Adipocyte (in vitro differentiated cells): ENCODE measurements around the gene NINJ1.
A peak's percentile ranks its signal among the peaks of the same experiment; 100 is the strongest.
"Not testable (repeated sequence)": the region's sequence is repeated elsewhere in the genome, so short reads cannot be mapped to it uniquely, and the experiment has no call there.

Experiments used
- DNase-seq: peaks from one replicate; pipeline ENCODE4 v3.0.0-alpha.2; 2015; ENCODE audit warnings: low read depth
- H3K27me3 ChIP-seq: replicated peaks from 2 replicates; pipeline ENCODE4 v1.7.0; 2013; ENCODE audit warnings: mild to moderate bottlenecking, low read length, moderate library complexity; ENCODE audit not compliant: control insufficient read depth, insufficient read depth
- H3K36me3 ChIP-seq: 2 replicates; pipeline ENCODE4 v1.7.0; 2013; ENCODE audit warnings: low read length, mild to moderate bottlenecking, moderate library complexity; ENCODE audit not compliant: control insufficient read depth, insufficient read depth, severe bottlenecking
- H3K4me1 ChIP-seq: 2 replicates; pipeline ENCODE4 v1.7.0; 2013; ENCODE audit warnings: mild to moderate bottlenecking, low read length, moderate library complexity; ENCODE audit not compliant: control insufficient read depth, insufficient read depth
- H3K4me3 ChIP-seq: 2 replicates; pipeline ENCODE4 v1.7.0; 2013; ENCODE audit warnings: mild to moderate bottlenecking, low read length, moderate library complexity
- H3K9ac ChIP-seq: 2 replicates; pipeline ENCODE4 v1.7.0; 2013; ENCODE audit warnings: mild to moderate bottlenecking, low read length, moderate library complexity
- H3K9me3 ChIP-seq: 2 replicates; pipeline ENCODE4 v1.7.0; 2013; ENCODE audit warnings: mild to moderate bottlenecking, low read length, moderate library complexity; ENCODE audit not compliant: control insufficient read depth

Gene NINJ1

GRCh38 chr9:93121316-93122241 lies 12.5 kb downstream of the NINJ1 start:
- H3K27me3 ChIP-seq, result no peaks in the 10 kb centered on the region
- H3K4me3 ChIP-seq, result no peak overlapping the region
- H3K4me1 ChIP-seq, result peaks cover 14% of the 10 kb centered on the region
- DNase-seq, result no peak
- peaks cover 6% of the 10 kb centered on the region for H3K36me3 ChIP-seq
- no peaks in the 10 kb centered on the region for H3K9me3 ChIP-seq
- H3K9ac ChIP-seq, result no peak overlapping the region

DNA sequence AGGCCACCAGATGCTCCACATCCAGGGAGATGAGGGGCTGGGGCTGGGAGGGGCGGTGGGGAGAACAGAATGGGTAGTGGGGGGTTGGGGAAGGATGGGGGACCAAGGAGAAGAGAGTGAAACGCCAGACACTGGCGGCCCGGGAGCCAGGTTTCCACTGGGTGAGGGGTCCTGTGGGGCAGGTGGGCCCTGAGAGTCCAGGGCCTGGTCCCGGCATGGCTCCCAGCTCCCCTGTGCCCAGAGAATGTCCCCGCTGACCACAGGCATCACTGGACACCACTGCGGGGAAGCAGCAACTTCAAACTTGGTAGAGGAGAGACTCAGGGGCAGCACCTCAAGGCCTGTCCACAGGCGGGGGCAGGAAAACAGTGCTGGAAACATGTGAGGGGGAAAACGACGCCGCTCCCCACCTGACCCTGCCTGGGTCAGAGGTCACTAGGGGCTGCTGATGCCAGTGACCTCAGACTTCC lies 13.2 kb downstream of the NINJ1 start:
- H3K36me3 ChIP-seq, result peaks cover 6% of the 10 kb centered on the region
- no peaks in the 10 kb centered on the region for H3K9me3 ChIP-seq
- H3K9ac ChIP-seq, result no peak overlapping the region
- H3K27me3 ChIP-seq, result no peaks in the 10 kb centered on the region
- DNase-seq, result no peak
- no peak overlapping the region for H3K4me3 ChIP-seq
- H3K4me1 ChIP-seq, result peaks cover 20% of the 10 kb centered on the region

- H3K9ac ChIP-seq, result no peak overlapping the region
- no peak overlapping the region for H3K4me3 ChIP-seq
- peaks cover 20% of the 10 kb centered on the region for H3K4me1 ChIP-seq
- peak; percentile 24 for DNase-seq
- H3K36me3 ChIP-seq, result peaks cover 6% of the 10 kb centered on the region
- H3K9me3 ChIP-seq, result no peaks in the 10 kb centered on the region
- no peaks in the 10 kb centered on the region for H3K27me3 ChIP-seq
Observed at GRCh38 chr9:93119953-93120845, 13.9 kb downstream of the NINJ1 start.

DNA sequence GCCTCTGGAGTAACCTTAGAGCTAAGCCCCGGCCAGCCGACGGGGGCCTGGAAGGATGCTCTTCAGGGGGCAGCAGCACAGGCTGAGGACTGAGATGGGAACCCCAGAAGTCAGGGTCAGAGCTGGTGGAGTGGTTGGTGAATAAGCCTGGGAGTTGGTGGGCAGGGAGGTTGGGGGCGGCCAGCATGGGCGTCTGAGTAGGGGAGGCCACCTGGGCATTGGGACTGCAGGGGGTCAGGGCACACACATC lies 14.4 kb downstream of the NINJ1 start:
- peaks cover 6% of the 10 kb centered on the region for H3K36me3 ChIP-seq
- H3K9ac ChIP-seq, result no peak overlapping the region
- H3K27me3 ChIP-seq, result no peaks in the 10 kb centered on the region
- H3K9me3 ChIP-seq, result no peaks in the 10 kb centered on the region
- DNase-seq, result no peak
- no peak overlapping the region for H3K4me3 ChIP-seq
- peaks cover 20% of the 10 kb centered on the region for H3K4me1 ChIP-seq

DNA sequence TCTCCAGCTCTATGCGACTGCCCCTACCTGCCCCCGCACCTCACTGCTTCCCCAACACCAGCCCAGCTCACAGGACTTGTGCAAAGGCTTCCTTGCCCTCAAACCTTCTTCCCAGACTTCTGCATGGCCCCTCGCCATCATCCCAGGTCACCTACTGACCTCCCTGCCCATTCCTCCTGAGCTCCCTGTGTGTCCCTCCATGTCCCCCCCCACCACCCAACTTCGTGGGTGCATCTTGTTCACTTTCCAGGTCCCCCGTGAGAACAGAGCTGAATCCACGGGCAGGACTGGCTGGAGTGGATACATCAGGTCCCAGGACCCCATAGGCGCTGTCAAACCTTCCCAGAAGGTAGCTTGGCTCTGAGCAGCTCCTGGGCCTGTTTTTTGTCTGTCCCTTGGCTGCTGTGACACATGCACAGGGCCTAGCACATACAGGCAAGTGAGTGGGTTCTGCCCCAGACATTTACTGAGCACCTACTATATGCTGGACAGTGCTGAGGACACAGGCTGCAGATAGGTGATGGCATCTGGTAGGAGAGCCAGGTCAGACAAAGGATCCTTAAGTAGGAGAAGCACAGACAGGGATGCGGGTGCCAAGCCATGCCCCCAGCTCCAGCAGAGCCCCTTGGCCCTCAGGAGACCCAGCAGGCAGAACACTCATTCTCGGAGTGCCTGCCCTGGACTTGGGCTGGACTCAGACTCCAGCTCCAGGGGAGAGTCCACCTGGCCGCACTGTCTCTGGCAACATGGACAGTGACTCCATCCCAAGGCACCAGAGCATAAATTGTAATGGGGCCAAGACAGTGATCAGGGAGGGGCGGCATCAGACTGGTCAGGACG lies 15.0 kb downstream of the NINJ1 start:
- Histone ChIP-seq H3K27me3 (no peaks in the 10 kb centered on the region), H3K9me3 (no peaks in the 10 kb centered on the region), H3K4me1 (peaks cover 20% of the 10 kb centered on the region), H3K4me3 (no peak overlapping the region), H3K36me3 (peaks cover 6% of the 10 kb centered on the region), H3K9ac (no peak overlapping the region)
- DNase-seq, result no peak

DNA sequence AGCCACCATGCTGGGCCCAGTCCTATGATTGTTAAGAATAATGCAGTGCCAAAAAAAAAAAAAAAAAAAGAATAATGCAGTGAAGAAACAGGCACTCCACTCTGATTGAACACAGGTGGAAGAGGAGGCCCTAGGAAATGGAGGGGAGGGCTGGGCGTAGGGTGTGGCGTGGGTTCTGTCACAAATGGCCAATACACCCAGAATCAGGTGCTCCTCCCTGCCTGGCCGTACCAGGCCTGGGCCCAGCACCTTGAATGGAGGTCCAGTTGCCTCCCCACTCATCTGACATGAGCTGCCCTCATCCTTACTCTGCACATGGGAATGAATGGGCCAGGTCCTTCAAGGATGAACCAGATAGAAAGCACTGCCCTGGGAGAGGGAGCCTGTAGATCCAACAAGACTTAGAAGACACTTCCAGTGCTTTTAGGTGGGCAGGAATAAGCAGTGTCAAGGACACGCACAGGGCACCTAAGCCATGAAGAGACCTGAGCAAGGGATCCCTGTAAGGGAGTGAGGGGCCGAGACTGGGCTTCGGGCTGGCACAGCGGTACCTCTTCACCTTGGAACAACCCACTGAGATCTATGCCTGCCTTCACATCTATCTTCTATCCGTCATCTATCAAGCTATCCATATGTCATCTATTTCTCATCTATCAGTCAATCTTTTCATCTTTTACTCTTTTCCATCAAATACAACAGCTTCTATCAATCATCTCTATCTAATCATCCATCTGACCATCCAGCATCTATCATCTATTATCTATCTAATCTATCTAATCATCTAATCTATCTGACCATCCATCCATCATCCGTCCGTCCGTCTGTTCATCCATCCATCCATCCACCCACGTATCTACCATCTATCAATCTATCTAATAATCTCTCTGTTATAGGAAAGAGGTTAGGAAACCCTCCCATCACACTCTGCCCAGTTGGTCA lies 15.9 kb downstream of the NINJ1 start:
- Histone ChIP-seq H3K9ac (no peak overlapping the region), H3K36me3 (peaks cover 15% of the 10 kb centered on the region), H3K9me3 (no peaks in the 10 kb centered on the region), H3K4me1 (peaks cover 20% of the 10 kb centered on the region), H3K4me3 (no peak overlapping the region), H3K27me3 (no peaks in the 10 kb centered on the region)
- DNase-seq, result no peak

GRCh38 chr9:93117521-93117920 lies 16.5 kb downstream of the NINJ1 start:
- Histone ChIP-seq H3K36me3 (peaks cover 18% of the 10 kb centered on the region), H3K4me1 (peaks cover 20% of the 10 kb centered on the region)
- not testable (repeated sequence) for DNase-seq, H3K27me3 ChIP-seq, H3K9me3 ChIP-seq, H3K9ac ChIP-seq, H3K4me3 ChIP-seq

DNA sequence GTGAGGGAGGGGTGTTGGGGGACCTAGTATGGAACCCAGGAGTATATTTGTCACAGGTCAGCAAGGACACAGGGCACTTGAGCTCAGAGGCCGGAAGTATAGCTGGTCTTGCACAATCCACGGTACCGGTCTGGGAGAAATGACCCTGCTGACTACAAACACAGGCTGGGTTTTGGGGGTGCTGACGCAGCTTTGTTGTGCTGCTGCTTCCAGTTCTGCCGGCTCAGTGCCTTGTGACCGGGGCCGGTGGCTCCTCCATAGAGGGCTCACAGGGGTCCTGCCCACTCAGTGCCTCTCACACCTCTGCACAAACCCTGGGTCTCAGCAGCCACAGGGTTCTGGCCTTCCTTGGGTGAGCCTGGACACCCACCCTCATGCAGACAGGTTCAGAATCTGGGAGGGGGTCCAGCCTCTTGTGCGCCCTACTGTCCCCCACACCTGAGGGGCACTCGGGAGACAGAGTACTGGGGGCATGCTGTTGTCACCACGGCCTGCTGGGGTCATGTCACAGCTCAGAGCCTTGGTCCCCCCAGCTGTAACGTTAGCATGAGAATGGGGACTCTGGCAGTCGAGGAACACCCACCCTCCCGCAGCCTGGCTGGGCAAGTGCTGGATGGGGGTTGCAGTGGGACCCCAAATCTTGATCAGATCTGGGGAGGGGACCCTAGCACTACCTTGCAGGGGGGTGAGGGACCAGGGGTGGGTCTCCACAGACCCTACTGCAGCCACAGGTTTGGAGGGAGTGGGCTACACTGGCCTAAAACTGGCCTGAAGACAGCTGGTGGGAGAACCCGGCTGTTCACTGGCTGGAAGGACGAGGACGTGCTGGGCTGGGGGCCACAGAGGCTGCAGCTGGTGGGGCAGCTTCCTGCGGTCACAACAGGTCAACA lies 17.7 kb downstream of the NINJ1 start:
- peaks cover 20% of the 10 kb centered on the region for H3K4me1 ChIP-seq
- no peaks in the 10 kb centered on the region for H3K9me3 ChIP-seq
- H3K27me3 ChIP-seq, result no peaks in the 10 kb centered on the region
- peaks cover 14% of the 10 kb centered on the region for H3K36me3 ChIP-seq
- peak overlapping the region; percentile 61 for H3K9ac ChIP-seq
- H3K4me3 ChIP-seq, result no peak overlapping the region
- peak; percentile 39 for DNase-seq

GRCh38 chr9:93115486-93116071 lies 18.5 kb downstream of the NINJ1 start:
- Histone ChIP-seq H3K36me3 (peaks cover 12% of the 10 kb centered on the region), H3K27me3 (no peaks in the 10 kb centered on the region), H3K9ac (no peak overlapping the region), H3K4me3 (no peak overlapping the region), H3K4me1 (peaks cover 20% of the 10 kb centered on the region), H3K9me3 (no peaks in the 10 kb centered on the region)
- no peak for DNase-seq
